Measurements from ENCODE around the gene GPAT3. TPM values are rescaled to one million over a fixed set of nuclear protein-coding genes. Genes with fewer than 3 reads are reported as not detected.
A peak's percentile ranks its signal among the peaks of the same experiment; 100 is the strongest.

The GPAT3 gene
- total RNA-seq, 1 donor from 2014 or later = 38.9 TPM

DNA sequence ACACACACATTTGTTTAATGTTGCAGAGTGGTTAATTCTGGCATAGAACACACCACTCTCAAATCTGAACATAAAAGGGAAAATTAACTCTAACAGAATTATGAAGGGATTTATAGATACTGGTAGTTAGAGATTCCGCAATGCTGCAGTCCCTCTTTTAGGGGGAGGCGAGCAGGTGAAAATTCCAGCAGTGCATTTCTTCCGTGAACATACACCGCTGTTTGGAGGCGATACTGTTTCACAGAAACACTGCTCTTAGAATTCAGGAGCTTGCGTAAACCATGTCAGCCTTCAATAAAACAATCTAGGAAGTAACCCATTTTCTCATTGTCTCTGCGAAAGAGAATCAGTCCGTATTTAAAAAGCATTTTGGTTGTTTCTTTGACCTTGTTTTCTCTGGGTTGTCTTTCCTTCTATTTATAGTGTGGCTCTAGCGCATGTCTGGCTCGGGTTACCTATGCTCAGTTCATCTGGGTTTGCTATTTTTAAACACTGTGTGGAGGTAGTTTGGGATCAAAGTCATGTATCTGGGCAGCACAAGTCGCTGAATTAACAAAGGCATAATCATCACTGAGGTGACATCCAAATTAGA is 90.4 kb downstream of the GPAT3 start:
- ATAC-seq (peak; percentile 91), DNase-seq (no peak)
- intact Hi-C loops (cut with micrococcal nuclease) = no loop called here

- ATAC-seq (peak; percentile 78), DNase-seq (no peak)
- intact Hi-C loops (cut with micrococcal nuclease) = no loop called here
Measured at GRCh38 chr4:83629945-83630721, 94.2 kb downstream of the GPAT3 start.

DNA sequence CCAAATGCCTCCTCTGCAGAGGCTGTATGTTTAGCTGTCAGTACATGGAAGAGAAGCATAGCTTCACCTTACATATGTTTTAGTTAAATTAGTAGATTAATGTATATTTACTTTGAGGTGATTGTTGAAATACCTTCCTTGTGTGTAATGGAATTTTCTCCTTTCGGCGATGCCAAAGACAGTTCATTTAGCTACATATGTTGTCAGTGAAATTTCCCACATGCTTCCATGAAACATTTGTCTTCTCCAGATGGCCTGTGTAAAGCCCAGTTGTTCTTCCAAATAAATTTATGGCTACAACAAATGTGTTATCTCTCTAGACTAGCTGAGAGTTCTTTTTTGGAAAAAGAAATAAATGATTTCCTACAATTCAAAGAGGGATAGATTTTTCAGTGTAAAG is 95.2 kb downstream of the GPAT3 start:
- no peak for DNase-seq
- intact Hi-C loops (cut with micrococcal nuclease) = no loop called here
- ATAC-seq = peak; percentile 16

- DNase-seq = no peak
- ATAC-seq = no peak
- intact Hi-C loops (cut with micrococcal nuclease) = no loop called here
Measured at GRCh38 chr4:83636930-83637329, 101.0 kb downstream of the GPAT3 start.

- DNase-seq (no peak), ATAC-seq (peak; percentile 83)
- intact Hi-C loops (cut with micrococcal nuclease) = loop anchor here (2.0 to 10.0 kb wide), 2 partner anchors 131 to 865 kb away; no protein-coding TSS in a partner anchor
Measured at GRCh38 chr4:83639849-83640493, 104.1 kb downstream of the GPAT3 start.

DNA sequence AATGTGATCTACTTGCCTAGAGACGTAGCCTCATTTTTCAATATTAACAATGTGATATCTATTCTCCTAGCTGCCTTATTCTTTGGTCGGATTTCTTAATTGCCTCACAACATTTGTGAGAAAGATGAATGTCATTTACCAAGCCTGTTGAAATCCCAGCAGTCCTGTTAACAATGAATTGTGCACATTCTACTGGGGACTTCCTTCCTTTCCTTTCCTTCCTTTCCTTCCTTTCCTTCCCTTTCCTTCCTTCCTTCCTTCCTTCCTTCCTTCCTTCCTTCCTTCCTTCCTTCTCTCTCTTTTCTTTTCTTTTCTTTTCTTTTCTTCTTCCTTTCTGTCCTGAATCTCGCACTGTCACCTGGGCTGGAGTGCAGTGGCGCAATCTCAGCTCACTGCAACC is 107.1 kb downstream of the GPAT3 start:
- intact Hi-C loops (cut with micrococcal nuclease) = loop anchor here (10.0 kb wide), 1 partner anchor 862 kb away; no protein-coding TSS in a partner anchor
- DNase-seq (no peak), ATAC-seq (no peak)

DNA sequence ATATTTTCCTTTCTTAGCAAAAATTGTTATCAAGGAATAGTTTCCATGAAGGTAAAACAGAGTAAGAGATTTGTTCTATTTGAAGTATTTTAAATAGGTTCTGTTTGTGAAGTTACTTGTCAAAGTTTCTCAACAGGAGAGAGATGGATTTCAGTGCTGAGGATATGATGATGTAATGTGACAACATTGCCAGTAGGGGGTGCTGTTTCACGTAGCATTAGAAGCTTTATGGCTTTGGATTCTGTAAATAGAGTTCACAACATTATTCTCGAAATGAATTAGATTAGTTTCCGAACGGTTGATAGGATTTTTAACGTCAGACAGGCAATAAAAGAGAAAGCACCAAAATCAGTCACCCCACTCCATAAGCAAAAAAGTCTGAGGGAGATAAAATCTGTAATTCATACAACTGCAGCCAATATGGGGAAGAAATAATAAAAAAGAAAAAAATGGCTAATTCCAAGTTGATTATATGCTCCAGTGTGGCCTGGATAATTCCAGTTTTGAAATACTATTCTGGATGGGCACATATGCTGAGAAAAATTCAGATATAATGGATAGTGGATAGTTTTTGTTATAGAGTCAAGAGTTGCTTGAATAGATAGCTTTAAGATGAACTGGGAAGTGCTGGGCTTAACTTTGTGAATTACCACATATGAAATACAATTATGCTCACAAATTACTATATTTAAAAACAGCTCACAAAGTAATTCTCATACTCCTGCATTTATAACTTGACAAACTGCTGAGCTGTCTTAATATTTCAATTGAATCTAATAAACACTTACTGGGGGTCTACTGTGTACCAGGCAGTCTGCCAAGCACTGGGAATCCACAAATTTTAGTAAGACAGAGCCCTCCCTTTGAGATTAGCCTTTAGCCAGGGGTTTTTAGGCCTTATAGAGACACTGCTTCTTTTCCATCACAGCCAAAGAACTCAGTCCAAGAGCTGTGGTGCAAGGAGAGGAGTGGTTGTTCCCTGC is 109.1 kb downstream of the GPAT3 start:
- ATAC-seq (peak; percentile 55), DNase-seq (no peak)
- intact Hi-C loops (cut with micrococcal nuclease) = loop anchor here (10.0 kb wide), 1 partner anchor 860 kb away; no protein-coding TSS in a partner anchor

GRCh38 chr4:83646538-83647239 is 110.8 kb downstream of the GPAT3 start:
- ATAC-seq = no peak
- DNase-seq = no peak
- intact Hi-C loops (cut with micrococcal nuclease) = loop anchor here (10.0 kb wide), 1 partner anchor 858 kb away; no protein-coding TSS in a partner anchor

- intact Hi-C loops (cut with micrococcal nuclease) = no loop called here
- DNase-seq (no peak), ATAC-seq (no peak)
Measured at GRCh38 chr4:83651846-83652245, 115.9 kb downstream of the GPAT3 start.

Other genes with a start within 250 kb of the GPAT3 start
- 1.3 TPM for gene HPSE, start 201.3 kb upstream of the GPAT3 start, total RNA-seq
- 15.3 TPM for gene HELQ, start 80.3 kb upstream of the GPAT3 start, total RNA-seq
- gene MRPS18C, start 80.0 kb upstream of the GPAT3 start, total RNA-seq = 67.1 TPM
- 6.8 TPM for gene ABRAXAS1, start 51.0 kb upstream of the GPAT3 start, total RNA-seq

All from left ventricle myocardium superior (tissue), 1 donor.